K562 (cell line): ENCODE data around the gene OLFML2A. TPM values are rescaled to one million over a fixed set of nuclear protein-coding genes. Genes with fewer than 3 reads are reported as not detected.

Experiments used
- CBX1 ChIP-seq: sonication (generic); IDR thresholded peaks from 2 replicates; pipeline ENCODE4 v1.6.1; 2016; ENCODE audit warnings: antibody characterized with exemption, low read depth, mild to moderate bottlenecking
- E2F4 ChIP-seq: sonication (generic); formaldehyde crosslinking; IDR thresholded peaks from 2 replicates; pipeline ENCODE4 v1.8.0; 2022; ENCODE audit warnings: mild to moderate bottlenecking, low read depth, missing genetic modification reagents
- KLF16 ChIP-seq: IDR thresholded peaks from 2 replicates; pipeline ENCODE4 v1.6.1; 2016; ENCODE audit warnings: antibody characterized with exemption
- NFE2 ChIP-seq: IDR thresholded peaks from 2 replicates; pipeline ENCODE4 v1.6.1; 2014; ENCODE audit warnings: antibody characterized with exemption, low read depth
- NRF1 ChIP-seq, 2 experiments: fragments of 450-650 bp; IDR thresholded peaks in 1 of 2; conservative IDR thresholded peaks in 1 of 2; 2 replicates each; pipeline ENCODE4 v1.6.1; 2014; ENCODE audit warnings: mild to moderate bottlenecking in 2 of 2
- RBM15 ChIP-seq: fragments of 200-400 bp; formaldehyde crosslinking; IDR thresholded peaks from 2 replicates; pipeline ENCODE4 v1.6.1; 2018; ENCODE audit warnings: mild to moderate bottlenecking, low read length, moderate library complexity; ENCODE audit not compliant: insufficient read depth
- RUNX1 ChIP-seq: sonication (generic); IDR thresholded peaks from 2 replicates; pipeline ENCODE4 v1.6.1; 2016; ENCODE audit warnings: antibody characterized with exemption, low read depth
- TBL1XR1 ChIP-seq, 2 experiments: IDR thresholded peaks; 2 replicates each; pipeline ENCODE4 v1.6.1; 2012; ENCODE audit warnings: improper control_type of control experiment in 2 of 2, low read length in 2 of 2, mild to moderate bottlenecking in 1 of 2
- THRB ChIP-seq: fragments of 450-650 bp; formaldehyde crosslinking; conservative IDR thresholded peaks from 2 replicates; pipeline ENCODE4 v1.4.0; 2022; ENCODE audit warnings: mild to moderate bottlenecking, missing genetic modification characterization
- XRCC4 ChIP-seq: IDR thresholded peaks from one replicate; pipeline ENCODE4 v1.6.1; 2011; ENCODE audit not compliant: insufficient read depth, insufficient read length; ENCODE audit errors: extremely low read depth
- ZBTB1 ChIP-seq: sonication (generic); formaldehyde crosslinking; IDR thresholded peaks from 2 replicates; pipeline ENCODE4 v1.8.1; 2023; ENCODE audit warnings: missing genetic modification reagents, low read depth, mild to moderate bottlenecking, borderline replicate concordance
- ZNF212 ChIP-seq: fragments of 450-650 bp; formaldehyde crosslinking; IDR thresholded peaks from 2 replicates; pipeline ENCODE4 v1.4.0; 2020; ENCODE audit warnings: mild to moderate bottlenecking
- ZNF431 ChIP-seq: sonication (generic); formaldehyde crosslinking; IDR thresholded peaks from 2 replicates; pipeline ENCODE4 v1.8.0; 2022; ENCODE audit warnings: mild to moderate bottlenecking, missing genetic modification reagents
- ZNF551 ChIP-seq: fragments of 250-450 bp; sonication (Bioruptor Pico); IDR thresholded peaks from 2 replicates; pipeline ENCODE4 v1.5.0; 2021; ENCODE audit warnings: mild to moderate bottlenecking, moderate library complexity
- ZNF592 ChIP-seq: fragments of 450-650 bp; IDR thresholded peaks from 2 replicates; pipeline ENCODE4 v1.6.1; 2017; ENCODE audit warnings: antibody characterized with exemption, mild to moderate bottlenecking
- polyA plus RNA-seq, 8 experiments: library from polyadenylated mRNA; depleted of rRNA in 4 of 8; stranded (reverse) in 5 of 8; unstranded in 3 of 8; fragments of >200 nt; fragmentation: Nextera tagmentation in 2 of 8; fragmentation: Illumina TruSeq in 1 of 8; extraction: Ambion mirVana in 2 of 8; extraction: Trizol in 1 of 8; gene quantifications; 2 replicates each; pipeline versions ENCODE4 v1.2.1 to v1.2.3, GENCODE V29; 2011 to 2014; ENCODE audit warnings: inconsistent platforms in 1 of 8, missing spikeins in 1 of 8
- total RNA-seq, 7 experiments: library from RNA; depleted of rRNA in 6 of 7; stranded (reverse); fragments of >200 nt in 6 of 7; fragmentation: Illumina TruSeq in 2 of 7; extraction: Trizol in 2 of 7; gene quantifications; 2 replicates each; pipeline versions ENCODE4 v1.2.1 to v1.2.3, GENCODE V29; 2011 to 2021; ENCODE audit warnings: low replicate concordance in 1 of 7
- TF ChIP-seq, protein P1 (sequence below): sonication (generic); formaldehyde crosslinking; IDR thresholded peaks from 2 replicates; pipeline ENCODE4 v1.8.0; 2022; ENCODE audit warnings: missing genetic modification reagents, mild to moderate bottlenecking, borderline replicate concordance
- TF ChIP-seq, protein P2 (sequence below): fragments of 450-650 bp; IDR thresholded peaks from 2 replicates; pipeline ENCODE4 v1.6.1; 2016

OLFML2A gene
- total and polyA plus RNA-seq, 9 of the 15 experiments (the other 6 are each of a cell fraction or from before 2014, with no cell fraction given), result 0.16 TPM; not detected in 8

- TF ChIP-seq E2F4 (CRISPR knock-in tag), result 0 out of 2 replicates have a peak, but pooled peaks have one; percentile 63
- no peak; the same call in 1 of the 2 replicates for TF ChIP-seq CBX1
- no peak for TF ChIP-seq NFE2
- TF ChIP-seq ZBTB1 (CRISPR knock-in tag), result no peak
- no peak for TF ChIP-seq RUNX1
- TF ChIP-seq, protein P1, sequence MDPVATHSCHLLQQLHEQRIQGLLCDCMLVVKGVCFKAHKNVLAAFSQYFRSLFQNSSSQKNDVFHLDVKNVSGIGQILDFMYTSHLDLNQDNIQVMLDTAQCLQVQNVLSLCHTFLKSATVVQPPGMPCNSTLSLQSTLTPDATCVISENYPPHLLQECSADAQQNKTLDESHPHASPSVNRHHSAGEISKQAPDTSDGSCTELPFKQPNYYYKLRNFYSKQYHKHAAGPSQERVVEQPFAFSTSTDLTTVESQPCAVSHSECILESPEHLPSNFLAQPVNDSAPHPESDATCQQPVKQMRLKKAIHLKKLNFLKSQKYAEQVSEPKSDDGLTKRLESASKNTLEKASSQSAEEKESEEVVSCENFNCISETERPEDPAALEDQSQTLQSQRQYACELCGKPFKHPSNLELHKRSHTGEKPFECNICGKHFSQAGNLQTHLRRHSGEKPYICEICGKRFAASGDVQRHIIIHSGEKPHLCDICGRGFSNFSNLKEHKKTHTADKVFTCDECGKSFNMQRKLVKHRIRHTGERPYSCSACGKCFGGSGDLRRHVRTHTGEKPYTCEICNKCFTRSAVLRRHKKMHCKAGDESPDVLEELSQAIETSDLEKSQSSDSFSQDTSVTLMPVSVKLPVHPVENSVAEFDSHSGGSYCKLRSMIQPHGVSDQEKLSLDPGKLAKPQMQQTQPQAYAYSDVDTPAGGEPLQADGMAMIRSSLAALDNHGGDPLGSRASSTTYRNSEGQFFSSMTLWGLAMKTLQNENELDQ (CRISPR knock-in tag), result no peak; the same call in 1 of the 2 replicates
- TF ChIP-seq KLF16, result no peak; the same call in 1 of the 2 replicates
- TF ChIP-seq, protein P2, sequence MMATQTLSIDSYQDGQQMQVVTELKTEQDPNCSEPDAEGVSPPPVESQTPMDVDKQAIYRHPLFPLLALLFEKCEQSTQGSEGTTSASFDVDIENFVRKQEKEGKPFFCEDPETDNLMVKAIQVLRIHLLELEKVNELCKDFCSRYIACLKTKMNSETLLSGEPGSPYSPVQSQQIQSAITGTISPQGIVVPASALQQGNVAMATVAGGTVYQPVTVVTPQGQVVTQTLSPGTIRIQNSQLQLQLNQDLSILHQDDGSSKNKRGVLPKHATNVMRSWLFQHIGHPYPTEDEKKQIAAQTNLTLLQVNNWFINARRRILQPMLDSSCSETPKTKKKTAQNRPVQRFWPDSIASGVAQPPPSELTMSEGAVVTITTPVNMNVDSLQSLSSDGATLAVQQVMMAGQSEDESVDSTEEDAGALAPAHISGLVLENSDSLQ, result peak; percentile 58
- TF ChIP-seq TBL1XR1 (IDR thresholded peaks at IDR 0.05; ENCODE audit: low read length in 2 of 2), result no peak; a peak in 1 of 4 replicates
- no peak for TF ChIP-seq XRCC4
- TF ChIP-seq ZNF592, result 0 out of 2 replicates have a peak, but pooled peaks have one; percentile 59
- TF ChIP-seq ZNF212, result no peak
- TF ChIP-seq ZNF551 (CRISPR knock-in tag), result no peak
- no peak for TF ChIP-seq ZNF431 (CRISPR knock-in tag)
- TF ChIP-seq THRB (CRISPR knock-in tag), result no peak
- TF ChIP-seq NRF1 (conservative IDR thresholded peaks at IDR 0.05 in 1 of 2, IDR thresholded peaks at IDR 0.05 in 1 of 2), result peak; percentile 79 to 83
- no peak for TF ChIP-seq RBM15
Measured at GRCh38 chr9:124852829-124853531, 76.0 kb downstream of the OLFML2A start, which contains the start of gene WDR38 (continued).
